Measurements from ENCODE around the gene RPN2.

DNA sequence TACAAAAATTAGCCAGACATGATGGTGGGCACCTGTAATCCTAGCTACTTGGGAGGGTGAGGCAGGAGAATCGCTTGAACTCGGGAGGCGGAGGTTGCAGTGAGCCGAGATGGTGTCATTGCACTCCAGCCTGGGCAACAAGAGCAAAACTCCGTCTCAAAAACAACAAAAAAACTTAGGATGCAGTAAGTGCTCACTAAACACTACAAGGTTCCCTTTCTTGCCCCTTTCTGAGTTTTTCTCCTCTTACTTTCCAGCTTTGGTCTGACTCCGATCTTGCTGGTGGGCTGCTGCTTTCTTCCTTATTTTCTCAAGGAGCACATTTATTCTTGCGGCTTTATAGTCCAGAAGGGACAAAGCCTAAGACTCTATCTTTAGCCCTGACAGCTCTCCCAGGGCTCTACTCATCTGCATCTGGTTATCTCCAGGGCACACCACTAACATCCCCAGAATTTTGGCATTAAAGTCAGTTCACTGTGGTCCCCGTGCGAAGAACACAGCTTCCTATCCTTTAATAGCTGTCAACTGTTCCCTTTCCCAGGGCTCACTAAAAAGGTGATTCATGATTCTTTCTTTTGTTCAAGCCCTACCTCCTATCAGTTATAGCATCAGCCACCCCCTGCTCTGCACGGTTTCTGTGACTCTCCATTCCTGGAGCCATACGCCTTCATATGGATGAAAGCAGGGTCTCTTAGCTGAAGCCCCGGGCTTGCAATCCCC, 17.1 kb upstream of the RPN2 start:
- no peak for TF ChIP-seq CTCF (IDR thresholded peaks at IDR 0.05; ENCODE audit: poor library complexity, severe bottlenecking)
- no peak for TF ChIP-seq EP300 (conservative IDR thresholded peaks at IDR 0.05; ENCODE audit: poor library complexity, severe bottlenecking)
- no peak for TF ChIP-seq POLR2AphosphoS5 (IDR thresholded peaks at IDR 0.05)
- TF ChIP-seq SMC3 (conservative IDR thresholded peaks at IDR 0.05; ENCODE audit: poor library complexity) = no peak
- no peak for TF ChIP-seq REST (IDR thresholded peaks at IDR 0.05; ENCODE audit: borderline replicate concordance)
- TF ChIP-seq EZH2 (IDR thresholded peaks at IDR 0.05; ENCODE audit: borderline replicate concordance, insufficient read depth, low read length, poor library complexity, severe bottlenecking) = no peak
- no peak for TF ChIP-seq MXI1 (conservative IDR thresholded peaks at IDR 0.05; ENCODE audit: poor library complexity, severe bottlenecking)

Measured in neural cell (in vitro differentiated cells).